D721Med (cell line): Measurements from ENCODE around the gene KIAA1755.

ENCODE experiments used
- DNase-seq: peaks from one replicate; pipeline ENCODE4 v3.0.0; 2011; ENCODE audit warnings: low spot score; ENCODE audit not compliant: insufficient read length
- FAIRE-seq: peaks from 2 replicates; lab custom pipeline; 2011; peaks lifted over from hg19 to GRCh38; lab: Jason Lieb, UNC
- CTCF ChIP-seq: IDR thresholded peaks from 2 replicates; pipeline ENCODE4 v1.5.1; 2012; ENCODE audit warnings: mild to moderate bottlenecking, control low read depth; ENCODE audit not compliant: insufficient read depth; ENCODE audit errors: missing control alignments

The KIAA1755 gene

GRCh38 chr20:38260378-38261053 is at the start of gene KIAA1755:
Gene KIAA1755 (minus strand): TSS chr20:38260735. CDS start chr20:38260500, 235 bp downstream.
- FAIRE-seq (no peak), DNase-seq (no peak)
- TF ChIP-seq CTCF, result no peak

GRCh38 chr20:38308447-38308846 is 47.9 kb upstream of the KIAA1755 start:
- FAIRE-seq (no peak), DNase-seq (no peak)
- TF ChIP-seq CTCF, result no peak

- DNase-seq (no peak), FAIRE-seq (no peak)
- TF ChIP-seq CTCF, result no peak
Measured at GRCh38 chr20:38308047-38308438, 47.5 kb upstream of the KIAA1755 start.

GRCh38 chr20:38307371-38308046 is 47.0 kb upstream of the KIAA1755 start:
- TF ChIP-seq CTCF, result no peak
- DNase-seq (no peak), FAIRE-seq (no peak)

- DNase-seq (no peak), FAIRE-seq (no peak)
- no peak for TF ChIP-seq CTCF
Measured at GRCh38 chr20:38306379-38306778, 45.8 kb upstream of the KIAA1755 start.

GRCh38 chr20:38305541-38305940 is 45.0 kb upstream of the KIAA1755 start:
- DNase-seq, result no peak
- no peak for TF ChIP-seq CTCF
- no peak for FAIRE-seq

- DNase-seq (no peak), FAIRE-seq (no peak)
- TF ChIP-seq CTCF, result peak; percentile 28
Measured at GRCh38 chr20:38304845-38305447, 44.4 kb upstream of the KIAA1755 start.
